Stimulated activated CD8-positive, alpha-beta memory T cell treated with anti-CD3 and anti-CD28 coated beads, Interleukin-12 subunit alpha, Interleukin-12 subunit beta, amount 100 ng/mL, for 24 hours (primary cell): Measurements from ENCODE around the gene ARL3.
A peak's percentile ranks its signal among the peaks of the same experiment; 100 is the strongest.

Source experiments
- DNase-seq: peaks from one replicate; pipeline ENCODE4 v3.0.0-alpha.2; 2020; ENCODE audit errors: extremely low read depth

ARL3 gene

DNA sequence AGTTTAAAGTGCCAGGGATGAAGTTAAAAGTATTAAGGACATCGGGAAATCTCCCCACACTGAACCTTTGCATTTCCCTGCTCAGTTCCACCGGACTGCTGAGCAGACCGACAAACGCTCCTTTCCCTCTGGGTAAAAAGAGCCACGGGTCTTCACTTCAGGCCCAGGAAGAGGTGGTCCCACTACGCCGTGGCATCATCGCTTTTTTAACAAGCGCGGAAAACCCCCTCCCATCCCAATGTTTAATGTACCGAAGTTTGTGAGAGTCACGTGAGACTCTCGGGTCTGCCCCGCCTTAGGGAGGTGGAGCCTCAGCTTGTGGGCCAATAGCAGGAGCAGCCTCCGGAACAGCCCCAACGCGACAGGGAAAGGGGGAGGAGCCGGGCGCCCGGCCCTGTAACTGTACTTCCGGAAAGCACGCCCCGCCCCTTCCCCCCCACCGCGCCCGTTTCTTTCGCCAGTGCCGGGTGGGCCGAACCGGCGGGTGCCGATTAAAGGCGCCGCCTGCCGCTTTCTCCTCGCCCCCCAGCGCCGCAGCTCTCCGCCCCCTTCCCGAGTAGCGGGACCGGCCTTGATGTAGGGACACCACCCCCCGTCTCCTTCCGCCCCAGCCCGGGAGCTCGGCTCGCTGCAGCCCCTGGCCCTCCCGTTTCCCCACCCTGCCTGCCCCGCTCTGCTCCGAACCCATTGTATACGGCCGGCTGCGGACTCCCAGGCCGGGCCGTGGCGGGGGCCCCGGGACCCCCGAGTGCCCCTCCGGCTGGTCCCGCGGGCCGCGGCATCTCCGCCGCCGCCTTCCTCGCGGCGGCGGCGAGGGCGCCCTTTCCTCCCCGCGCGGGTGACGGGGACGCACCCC is 72.1 kb downstream of the ARL3 start:
- peak; percentile 94 for DNase-seq

DNA sequence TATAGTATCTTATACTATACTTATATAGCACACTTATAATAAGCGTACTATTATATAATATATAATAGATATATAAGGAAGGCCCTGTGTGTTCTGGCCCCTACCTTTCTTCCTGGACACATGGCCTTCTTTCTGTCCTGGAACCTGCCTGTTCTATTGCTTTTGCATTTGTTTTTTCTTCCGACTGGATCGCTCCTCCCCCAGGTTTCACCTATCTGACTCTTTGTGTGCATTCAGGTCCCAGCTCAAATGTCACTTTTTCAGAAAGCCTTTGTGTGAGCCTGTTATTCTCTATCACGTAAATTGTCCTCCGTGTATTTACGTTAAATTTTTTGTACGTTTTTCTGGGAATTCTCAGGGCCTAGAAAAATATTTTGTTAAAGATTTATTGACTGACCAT is 72.8 kb downstream of the ARL3 start:
- DNase-seq, result no peak

DNA sequence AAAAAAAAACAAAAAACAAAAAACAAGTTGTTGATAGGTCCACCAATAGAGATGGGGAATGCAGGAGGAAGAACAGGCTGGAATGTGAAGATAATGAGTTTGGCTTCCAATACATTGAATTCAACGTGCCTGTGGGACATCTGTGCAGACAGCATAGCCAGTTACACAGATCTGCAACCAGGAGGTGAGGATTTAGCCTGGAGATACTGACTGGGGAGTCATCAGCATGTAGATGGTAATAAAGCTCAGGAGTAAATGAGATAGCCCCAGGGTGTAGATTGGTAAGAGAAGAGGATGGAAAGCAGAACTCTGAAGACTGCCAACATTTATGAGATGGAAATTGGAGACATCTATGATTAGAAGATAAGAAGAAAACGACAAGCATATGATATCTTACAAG is 74.7 kb downstream of the ARL3 start:
- DNase-seq, result no peak

DNA sequence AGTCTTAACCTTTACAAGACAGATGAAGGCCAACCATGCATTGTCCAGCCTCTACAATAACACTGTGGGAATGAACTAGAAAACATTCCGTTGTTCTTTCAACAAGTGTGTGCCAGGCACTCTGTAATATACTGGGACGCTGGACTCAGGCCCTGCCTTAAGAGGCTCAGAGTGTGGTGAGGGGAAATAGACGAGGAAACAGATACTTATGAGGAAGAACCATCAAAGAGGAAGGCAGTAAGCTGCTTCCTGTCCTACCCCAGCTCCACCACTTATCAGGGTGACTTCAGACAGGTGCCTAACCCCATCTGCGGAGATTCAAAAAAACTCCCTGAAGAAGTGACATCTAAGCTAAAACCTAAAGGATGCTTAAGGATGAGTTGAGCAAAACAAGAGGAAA is 78.8 kb downstream of the ARL3 start:
- no peak for DNase-seq

DNA sequence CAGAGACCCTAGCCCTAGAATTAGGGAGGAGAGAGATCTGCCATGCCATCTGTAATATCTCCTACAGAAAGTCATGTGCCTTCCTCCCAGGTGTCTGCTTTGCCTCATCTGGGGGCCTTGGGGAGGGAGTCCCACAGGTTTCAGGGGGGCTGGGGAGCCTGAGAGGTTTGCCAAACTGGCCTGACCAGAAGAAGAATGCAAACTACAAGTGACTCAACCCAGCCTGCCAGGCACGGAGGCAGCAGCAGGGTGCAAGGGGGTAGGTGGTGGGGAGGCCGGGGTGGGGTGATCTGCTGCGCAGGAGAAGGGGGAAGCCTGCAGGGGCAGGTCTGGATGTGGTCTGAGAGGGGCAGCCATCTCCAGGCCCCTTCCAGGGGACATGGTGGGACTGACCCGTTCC is 79.5 kb downstream of the ARL3 start:
- no peak for DNase-seq

DNA sequence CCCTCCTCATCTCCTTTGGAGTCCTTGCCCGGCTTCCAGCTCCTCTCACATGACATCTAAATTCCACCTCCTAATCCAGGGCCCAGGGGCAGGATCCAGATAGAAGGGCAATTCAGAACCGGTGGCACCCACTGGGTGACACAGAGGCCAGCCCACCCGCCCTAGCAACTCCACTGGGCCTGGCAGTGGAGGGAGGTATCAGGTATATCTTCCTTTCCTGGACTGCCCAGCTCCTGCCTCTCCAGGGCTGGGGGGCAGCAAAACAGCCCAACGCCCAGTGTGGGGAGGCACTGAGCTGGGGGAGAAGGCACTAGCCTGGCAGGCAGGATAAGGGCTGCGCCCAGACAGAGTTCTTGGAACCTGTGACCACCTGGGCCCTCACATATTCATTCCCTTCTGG is 80.3 kb downstream of the ARL3 start:
- no peak for DNase-seq

DNA sequence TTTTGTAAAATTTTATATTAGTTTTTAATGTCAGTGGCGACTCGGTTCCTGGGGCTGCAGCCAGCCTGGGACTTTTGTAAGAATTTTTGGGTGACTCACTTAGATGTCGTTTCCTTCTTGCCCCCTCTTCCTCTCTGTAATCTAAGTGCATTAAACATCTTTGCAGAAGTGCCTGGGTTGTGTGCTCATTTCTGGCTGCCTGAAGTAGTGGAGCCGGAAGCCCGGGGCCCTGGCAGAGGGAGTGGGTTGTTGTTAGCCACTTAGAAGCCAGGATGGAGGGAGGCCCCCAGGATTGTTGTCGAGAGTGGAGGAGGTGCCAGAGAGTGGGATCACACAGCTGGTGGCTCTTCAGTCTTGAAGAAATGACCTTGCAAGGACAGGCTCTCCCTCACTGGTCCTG is 80.9 kb downstream of the ARL3 start:
- DNase-seq, result no peak

DNA sequence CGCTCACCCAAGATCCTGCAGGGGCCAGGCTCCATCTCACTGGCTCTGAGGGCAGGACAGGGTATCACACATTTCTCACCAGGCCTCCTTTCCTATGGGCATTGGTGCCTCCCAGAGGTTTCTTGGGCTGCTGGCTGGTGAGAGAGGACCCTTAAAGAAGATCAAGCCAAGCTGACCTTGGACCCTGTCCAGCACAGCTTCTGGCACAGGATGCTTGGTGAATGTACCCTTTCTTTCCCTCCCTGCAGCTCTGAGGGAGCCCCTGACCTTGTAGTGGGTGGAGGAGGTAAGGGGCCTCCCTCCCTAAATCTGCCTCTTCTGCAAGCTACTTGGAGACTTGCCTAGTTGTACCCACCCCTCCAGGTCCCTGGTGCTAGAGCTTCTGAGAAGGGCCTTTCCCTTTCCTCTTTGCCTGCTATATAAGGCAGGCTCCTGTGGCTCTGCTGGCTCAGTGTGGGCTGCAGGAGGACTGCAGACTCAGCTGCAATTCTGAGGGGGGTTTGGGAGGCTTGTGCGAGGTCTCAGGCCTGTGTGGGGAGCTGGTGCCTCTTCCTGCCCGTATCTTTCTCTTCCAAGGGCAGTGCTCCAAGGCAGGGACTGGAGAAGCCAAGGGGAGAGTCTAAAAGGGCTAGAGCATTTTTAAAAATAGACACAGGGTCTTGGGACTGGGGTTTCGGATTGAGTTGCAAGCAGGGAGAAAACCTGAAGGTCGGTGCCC is 81.6 kb downstream of the ARL3 start:
- DNase-seq, result no peak

DNA sequence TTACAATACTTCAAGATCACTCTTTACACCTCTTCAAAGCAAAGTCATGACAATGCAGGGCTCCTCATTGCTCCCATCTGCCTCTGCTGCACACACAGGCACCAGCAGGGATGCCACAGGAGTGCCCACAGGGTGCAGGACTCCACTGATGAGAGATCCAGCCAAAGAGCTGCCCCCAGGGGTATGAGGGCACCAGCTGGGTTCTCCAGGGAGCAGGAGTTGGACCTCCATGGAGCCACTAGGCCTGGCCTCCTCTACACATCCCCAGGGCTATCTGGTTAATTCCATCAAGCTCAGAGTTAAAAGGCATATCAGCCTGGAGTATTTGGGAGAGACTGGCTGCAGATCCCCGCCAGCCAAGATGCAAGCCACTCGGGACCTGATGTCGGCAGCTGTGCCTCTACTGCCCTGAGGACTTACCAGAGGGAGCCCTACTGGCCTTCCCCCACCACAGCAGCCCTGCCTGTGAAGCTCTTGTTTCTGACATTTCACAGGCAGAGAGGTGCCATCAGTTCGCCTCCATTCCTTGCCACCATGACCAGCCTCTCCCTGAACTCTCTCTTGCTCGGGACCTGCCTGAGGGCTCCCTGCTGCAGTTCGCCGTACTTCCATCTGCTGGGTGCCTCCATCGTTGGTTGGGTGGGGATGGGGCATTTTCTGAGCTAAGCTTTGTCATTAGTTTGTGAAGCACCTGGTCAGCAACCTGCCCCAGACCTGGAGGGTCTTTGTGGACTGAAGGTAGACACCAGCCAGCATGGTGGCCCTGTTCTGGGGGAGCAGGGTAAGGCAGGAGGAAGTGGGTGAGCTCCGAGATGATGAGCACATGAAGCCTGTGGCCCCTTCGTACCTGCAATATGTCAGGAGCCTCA is 82.4 kb downstream of the ARL3 start:
- no peak for DNase-seq

DNA sequence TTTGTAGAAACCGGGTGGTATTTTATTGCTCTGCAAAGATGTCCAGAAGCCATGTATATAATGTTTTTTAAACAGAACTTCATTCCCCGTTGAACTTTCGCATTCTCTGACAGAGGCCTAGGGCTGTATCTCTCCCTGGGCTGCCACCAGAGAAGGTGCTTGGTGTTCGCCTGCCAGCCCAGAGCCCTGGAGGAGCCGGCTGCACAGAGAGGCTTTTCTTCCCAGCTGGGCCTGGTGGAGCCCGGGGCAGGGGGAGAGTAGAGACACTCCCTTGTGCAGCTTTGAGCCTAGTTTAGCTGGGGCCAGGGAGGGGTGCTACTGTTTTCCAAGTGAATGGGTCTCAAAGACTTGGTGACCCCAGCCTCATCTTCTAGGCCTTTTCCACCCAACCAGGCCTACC is 83.5 kb downstream of the ARL3 start:
- no peak for DNase-seq

DNA sequence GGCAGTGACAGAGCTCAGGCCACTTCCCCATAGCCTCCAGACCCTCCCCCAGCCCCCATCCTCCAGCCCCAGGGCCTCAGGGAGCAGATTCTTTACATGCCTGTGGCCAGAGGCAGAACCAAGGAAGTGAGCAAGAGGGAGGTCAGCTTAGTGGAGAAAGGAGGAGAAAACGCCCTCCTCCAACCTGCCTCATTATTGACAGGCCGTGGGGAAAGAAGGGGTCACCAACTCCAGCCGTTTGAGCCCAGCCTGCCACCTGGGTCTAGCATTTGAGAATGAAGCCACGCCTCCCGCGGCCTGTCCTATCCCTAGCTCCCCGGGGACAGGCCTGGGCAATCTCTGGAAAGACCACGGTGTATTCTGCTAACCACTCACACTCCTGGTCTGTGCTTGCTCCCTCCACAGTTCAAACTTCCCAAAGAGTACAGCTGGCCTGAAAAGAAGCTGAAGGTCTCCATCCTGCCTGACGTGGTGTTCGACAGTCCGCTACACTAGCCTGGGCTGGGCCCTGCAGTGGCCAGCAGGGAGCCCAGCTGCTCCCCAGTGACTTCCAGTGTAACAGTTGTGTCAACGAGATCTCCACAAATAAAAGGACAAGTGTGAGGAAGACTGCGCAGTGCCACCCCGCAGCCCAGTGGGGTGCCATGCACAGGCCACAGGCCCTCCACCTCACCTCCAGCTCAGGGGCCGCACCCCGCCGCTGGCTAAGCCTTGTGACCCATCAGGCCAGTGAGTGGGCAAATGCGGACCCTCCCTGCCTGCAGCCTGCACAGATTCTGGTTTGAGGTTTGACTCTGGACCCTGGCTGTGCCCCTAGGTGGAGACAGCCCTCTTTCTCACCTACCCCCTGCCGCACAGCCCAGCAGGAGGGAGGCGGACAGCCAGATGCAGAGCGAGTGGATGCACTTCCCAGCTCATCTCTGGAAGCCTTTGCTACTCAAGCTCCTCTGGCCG is 84.3 kb downstream of the ARL3 start:
- DNase-seq, result no peak

DNA sequence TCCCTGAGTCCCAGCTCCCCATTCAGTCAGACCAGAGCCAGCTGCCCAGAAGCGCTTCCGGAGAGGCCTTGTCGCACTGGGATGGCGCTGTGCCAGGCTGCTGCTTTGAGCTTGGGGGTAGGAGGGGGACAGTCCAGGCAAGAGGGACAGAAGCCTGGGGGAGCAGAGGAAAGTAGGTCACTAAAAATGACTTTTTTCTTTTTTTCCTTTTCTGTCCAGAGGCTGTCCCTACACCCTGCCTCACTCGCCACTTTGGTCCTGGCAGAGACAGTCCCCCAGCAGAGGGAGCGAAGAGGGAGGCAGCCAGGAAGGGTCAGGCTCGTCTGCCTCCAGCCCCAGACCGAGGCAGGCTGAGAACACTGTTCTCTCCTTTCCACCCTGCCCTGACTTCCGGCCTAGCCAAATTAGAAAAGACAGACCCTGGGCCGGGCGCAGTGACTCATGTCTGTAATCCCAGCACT is 85.7 kb downstream of the ARL3 start:
- no peak for DNase-seq

DNA sequence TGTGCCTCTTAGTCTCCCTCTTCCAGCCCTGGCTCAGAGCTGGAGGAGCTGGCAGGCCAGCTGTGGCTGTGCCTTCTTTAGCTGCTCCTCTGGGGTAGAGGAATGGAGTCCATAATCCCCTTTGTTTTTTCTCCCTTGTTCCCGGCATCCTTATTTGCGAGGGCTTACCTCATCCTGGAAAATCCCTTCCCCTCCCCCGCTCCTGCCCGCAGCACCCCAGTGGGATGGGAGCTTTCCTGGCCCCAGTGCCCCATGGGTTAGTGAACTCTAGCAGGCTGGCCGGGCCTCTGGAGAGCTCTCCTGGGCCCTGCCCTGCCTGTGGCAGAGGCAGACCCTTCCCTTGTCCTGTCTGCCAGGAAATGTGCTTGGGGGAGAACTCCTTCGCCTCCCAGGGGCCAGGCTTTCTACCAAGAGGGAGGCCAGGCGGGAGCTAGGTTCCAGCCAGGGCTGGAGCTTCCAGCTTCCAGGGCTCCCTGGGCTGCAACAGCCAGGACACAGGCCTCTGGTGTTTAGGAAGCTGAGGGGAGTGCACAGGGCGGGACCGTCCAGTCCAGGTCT is 86.4 kb downstream of the ARL3 start:
- DNase-seq, result no peak

DNA sequence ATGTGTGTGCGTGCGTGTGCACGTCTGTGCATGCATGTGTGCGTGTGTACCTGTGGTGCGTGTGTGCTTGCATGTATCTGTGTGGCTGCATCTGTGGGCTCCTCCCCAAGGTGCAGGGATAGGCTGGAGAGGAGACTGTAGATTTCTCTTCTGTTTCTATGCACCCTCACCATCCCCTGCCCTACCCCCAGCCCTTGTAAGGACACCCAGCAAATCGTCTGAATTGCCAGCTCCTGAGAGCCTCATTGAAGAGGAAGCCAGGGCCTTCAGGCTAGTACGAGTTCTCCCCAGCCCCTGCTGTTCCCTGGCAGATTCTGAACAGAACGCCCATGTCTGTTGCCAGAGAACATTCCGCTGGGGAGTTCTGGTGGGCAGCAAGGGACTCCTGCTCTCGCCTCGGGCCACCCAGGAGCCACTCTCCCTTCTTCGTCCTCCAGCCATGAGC is 86.9 kb downstream of the ARL3 start:
- no peak for DNase-seq

DNA sequence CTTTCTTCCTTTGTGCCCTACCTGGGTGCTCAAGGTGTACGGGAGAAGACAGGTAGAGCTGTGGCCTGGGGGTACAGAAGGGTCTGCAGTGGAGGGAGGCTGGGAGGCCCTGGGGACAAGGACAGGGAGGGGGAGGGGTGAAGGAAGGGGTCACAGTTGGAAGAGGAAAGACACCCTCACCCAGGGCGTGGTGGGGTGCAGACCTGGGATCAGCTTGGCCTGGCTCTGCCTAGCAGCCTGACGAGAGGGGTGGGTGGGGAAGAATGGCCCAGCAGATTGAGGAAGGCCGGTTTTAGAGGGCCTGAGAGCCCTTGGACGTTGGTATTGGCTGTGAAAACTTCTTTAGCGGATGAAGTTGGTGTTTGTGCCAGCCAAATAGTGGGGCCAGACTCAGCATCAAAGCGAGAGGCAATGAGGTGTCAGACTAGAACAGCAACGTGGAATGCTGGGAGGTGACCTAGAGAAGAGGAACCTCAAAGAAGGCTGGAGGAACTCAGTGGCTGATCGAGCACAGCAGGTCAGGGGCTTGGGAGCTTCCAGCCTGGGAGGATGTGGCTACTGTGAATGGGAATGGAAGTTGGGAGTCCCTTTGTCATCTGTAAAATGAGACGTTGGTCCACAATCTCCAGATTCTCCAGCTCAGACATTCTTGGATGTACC is 88.0 kb downstream of the ARL3 start:
- DNase-seq, result no peak

DNA sequence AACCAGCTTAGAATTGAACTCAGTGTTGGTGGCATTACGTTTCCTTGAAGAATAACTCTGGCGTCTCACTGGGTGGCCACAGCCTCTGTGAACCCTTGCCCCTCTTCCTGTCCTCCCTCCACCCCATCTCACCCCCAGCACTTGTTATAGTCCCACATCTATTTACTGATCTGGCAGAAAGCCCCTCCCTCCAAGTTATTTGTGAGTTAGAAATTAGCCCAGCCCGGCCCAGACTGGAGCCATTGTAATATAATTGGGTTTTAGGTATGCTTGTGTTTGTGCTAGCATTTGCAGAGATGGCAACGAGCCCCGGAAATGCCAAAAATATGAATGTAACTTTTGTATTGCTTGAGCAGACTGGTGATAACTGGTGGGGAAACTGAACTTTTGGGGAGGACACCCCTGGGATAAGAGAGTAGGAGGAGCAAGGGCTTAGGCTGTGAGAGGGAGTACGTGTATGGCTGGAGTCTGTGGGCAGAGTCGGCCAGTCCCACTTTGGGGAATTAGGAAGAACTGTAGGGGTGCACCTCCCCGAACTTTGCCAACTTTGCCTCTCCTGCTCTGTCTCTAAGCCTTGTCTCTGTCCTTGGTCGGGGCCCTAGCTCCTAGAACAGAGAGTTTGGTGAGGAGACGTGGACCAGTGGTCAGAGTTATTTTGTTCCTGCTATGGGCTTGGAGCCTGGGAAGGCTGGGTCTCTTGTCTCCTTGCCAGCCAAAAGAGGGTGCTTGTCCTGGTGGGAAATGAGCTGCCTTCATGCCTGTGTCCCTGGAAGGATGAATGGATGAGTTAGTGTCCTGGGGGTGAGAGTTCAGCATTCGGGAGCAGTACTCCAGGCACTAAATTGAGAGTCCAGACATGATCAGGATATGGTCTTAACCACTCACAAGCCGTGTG is 89.2 kb downstream of the ARL3 start:
- no peak for DNase-seq

DNA sequence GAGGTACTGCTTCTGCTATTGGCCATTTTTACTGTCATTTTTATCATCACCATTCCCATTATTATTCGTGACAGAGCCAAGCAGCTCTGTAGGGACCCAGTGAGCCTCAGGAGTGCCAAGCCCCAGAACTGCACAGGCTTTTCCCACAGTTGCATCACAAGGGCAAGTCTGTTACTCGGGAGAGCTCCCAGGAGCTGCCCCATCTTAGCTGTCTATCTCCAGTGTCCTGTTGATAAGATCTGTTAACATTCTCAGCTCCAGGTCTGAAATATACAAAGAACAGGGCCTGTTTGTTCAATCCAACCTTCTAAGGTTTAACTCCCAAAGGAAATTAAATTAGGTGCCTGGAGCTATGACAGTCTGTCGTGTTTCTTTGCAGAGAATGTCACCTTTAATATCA is 90.1 kb downstream of the ARL3 start:
- no peak for DNase-seq
